NOMO-1 treated with DMSO at 0.1 percent for 48 hours (cell line): Measurements from ENCODE around the gene RNF126.
A peak's percentile ranks its signal among the peaks of the same experiment; 100 is the strongest.

Source experiments
- DNase-seq: peaks from one replicate; lab custom pipeline; 2025; ENCODE audit not compliant: unreplicated experiment; lab: John Stamatoyannopoulos, UW

RNF126 gene

GRCh38 chr19:664913-665443 lies 2.0 kb upstream of the RNF126 start:
- peak; percentile 54 for DNase-seq

DNA sequence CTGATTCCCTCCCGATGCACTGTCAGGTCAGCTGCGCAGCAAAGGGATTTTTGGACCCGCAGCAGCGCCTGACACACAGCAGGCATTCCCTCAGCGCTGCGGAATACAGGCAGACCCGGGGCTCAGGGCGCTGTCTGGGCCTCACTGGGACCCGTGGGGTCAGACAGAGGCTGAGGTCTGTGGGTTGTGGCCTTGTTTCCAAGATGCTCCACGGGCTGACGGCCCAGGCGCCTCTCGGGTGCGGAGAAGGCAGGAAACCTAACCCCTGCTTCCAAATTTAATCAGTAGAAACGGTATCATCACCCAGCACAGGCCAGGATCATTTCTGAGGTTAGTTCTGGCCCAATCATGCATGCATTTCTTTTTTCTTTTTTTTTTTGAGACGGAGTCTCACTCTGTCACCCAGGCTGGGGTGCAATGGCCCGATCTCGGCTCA lies 686 bp upstream of the RNF126 start:
- DNase-seq, result no peak

DNA sequence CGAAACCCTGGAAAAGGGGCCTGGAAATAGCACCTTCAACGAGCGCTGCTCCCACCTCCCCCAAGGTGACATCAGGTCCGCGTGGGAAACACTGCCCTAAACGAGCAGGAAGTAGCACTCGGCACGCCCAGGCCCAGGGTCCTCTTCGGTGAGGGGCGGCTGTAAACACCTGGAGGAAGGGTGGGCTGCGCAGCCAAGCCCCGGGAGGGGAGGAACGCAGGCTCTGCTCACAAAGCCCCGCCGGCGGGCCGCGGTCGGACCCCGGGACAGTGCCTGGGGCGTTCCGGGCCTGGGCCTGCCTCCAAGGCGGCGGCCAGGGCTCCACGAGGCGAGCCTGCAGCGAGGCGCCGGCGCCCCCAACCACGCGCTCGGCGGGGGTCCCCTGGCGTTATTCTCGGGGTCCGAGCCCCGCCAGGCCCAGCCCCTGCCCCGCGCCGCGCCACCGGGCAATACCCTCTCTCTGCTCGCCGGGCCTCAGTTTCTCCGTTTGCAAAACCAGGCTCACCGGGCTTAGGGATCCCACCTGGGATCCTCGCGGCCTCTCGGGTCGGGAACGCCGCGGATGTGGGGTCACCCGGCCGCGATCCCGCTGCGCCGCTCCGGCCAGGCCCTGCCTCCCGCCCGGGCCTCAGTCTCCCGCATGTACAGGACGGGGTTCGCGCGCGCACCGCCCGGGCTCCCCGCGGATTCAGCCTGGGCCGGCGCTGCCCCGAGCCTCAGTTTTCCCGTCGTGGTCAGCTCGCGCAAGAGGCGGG lies 630 bp downstream of the RNF126 start:
- DNase-seq, result peak; percentile 56

DNA sequence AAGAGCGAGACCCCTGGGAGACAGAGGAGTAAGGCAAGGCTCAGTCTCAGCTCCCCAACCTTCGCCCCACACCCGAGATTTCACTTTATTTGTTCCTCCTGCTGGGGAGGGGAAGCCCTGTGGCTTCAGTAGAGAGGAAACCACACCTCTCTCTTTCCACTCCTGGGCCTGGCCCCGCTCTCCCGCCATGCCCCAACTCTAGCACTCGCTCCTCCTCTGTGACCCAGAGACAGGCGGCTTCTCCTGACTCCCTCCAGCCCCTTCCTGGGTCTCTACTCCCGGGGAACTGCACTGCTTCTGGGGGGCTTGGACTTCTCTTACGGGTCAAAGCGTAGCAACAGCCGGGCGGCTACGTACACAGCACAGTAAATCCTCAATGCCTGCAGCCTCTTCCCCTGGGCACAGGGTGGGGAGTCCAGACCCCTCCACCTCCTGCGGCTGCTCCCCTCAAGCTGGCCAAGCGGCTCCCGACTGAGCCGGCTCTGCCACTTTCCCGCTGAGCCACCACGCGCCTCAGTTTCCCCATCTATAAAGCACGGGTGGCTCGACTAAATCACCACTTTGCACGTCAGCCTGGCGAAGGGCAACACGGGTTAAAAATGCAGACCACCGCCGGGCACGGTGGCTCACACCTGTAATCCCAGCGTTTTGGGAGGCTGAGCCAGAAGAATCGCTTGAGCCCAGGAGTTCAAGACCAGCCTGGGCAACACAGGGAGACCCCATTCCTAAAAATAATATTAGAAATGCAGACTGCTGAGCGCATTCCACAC lies 1.4 kb downstream of the RNF126 start:
- DNase-seq, result peak; percentile 53

- no peak for DNase-seq
Observed at GRCh38 chr19:660793-661426, 2.1 kb downstream of the RNF126 start.

- no peak for DNase-seq
Observed at GRCh38 chr19:658916-659839, 3.8 kb downstream of the RNF126 start.

DNA sequence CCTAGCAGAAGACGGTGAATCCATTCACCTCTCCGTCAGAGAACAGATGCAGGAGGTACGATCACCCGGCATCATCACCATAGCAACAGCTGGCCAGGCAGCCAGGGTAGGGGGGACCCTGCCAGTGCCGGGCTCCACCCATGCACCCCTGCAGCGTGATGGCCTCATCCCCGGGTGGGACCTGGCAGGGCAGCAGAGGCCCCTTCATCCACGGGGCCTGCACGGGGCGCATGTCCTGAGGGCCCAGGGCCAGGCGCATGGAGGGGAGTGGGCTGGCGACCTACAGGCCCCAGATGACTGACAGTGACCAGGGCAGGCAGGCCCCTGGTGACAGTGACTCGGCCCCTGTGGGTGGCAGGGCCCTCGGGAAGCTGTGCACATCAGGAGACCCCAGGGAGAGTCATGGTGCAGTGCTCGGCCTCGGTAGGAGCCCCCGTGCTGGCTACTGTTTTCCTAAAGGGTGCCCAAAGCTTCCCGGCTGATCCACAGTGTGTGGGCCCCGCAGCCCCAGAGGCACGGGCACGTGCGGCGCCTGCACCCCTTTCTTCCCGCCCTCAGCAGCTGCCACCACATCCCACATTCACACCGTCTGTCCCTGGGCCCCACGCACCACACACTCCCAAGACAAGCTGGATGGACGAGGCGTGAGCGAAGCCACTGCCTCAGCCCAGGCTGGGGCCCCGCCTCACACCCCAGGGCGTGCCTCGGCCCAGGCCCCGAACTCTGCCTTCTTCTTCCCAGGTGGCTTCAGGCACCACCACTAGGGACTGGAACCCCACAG lies 4.8 kb downstream of the RNF126 start:
- no peak for DNase-seq

DNA sequence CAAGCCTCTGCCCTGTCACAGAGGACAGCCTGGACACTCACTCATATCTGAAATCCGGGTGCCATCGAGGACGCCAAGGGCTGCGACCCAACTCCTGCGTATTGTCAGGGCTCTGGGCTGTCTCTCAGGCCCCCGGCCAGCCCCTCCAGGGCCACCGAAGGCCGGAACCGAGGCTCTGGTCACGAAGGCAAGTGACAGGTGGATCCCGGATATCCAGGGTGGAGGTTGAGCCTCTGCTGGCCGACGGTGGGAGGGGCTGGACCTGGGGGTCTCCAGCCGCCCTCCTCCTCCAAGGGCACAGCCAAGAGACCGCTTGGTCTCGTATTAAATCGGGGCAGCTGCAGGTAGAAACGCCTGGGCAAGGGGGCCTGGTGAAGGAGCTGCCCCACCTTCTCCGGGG lies 5.4 kb downstream of the RNF126 start:
- DNase-seq, result no peak

DNA sequence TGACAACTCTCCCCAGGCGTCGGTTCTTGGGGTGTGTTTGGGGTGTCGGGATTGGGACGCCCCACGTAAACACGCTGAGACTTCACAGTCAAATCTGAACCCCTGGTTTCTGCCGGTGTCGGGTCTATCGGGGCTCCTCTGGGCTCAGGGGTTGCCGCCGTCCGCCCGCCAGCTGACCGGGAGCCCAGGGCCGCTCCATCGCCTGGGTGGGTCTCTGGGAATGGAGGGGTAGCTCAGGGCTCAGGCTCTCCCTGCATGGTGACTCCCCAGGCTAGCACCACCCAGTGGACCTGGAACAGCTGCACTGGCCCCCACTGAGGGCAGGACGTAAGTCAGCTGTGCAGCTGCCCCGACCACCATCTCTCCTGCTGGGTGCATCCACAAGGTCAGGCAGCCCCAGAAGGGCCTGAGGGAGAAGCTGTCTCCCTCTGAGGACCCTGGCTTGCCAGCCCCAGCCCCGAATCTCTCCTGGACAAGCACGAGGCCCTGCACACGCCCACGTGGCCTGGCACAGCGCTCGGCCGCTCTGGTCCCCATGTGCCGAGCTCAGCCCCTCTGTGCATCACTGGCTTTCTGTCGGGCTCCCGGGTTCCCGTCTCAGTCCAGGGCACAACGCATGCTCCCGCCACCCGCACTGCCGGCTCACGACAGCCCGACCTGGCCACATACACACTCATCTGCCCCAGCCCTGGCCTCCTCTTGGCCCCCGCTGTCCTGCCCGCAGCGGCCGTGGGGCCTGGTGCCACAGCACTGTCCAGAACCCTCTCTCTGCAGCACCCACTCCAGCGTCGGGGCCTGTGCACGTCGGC lies 6.1 kb downstream of the RNF126 start:
- no peak for DNase-seq

DNA sequence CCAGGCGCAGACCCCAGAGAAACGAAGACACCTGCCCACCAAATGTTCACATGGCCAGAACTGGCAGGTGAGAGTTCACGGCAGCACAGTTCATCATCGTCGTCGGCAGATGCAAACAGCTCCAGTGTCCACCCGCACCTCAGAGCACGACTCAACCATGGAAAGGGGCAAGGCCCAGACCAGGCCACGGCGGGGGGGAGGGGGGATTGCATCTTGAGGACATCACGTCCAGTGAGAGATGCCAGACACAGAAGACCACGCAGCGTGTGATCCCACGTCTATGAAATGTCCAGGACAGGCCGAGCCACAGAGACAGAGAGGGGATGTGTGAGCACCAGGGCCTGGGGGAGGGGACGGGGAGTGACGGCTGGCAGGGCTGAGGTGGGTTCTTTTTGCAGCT lies 7.3 kb downstream of the RNF126 start:
- DNase-seq, result no peak

DNA sequence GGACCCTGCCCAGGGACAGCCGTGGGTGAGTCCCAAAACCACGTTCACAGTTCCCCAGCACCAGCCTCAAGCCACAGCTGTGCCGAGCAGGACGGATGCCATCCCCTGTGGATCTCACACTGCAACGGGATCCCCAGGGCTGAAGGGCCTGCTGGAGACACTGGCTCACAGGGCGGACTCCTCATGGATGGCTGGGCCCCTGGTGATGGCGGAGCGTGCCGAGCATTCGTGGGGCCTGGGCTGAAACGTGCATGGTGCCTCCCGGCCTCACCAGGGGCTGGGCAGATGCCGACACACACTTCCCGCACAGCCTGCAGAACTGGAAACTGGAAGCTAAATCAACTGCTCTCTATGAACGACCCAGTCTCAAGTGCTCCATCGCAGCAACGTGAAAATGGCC lies 9.6 kb downstream of the RNF126 start:
- DNase-seq, result no peak

- DNase-seq, result no peak
Observed at GRCh38 chr19:652467-653389, 10.3 kb downstream of the RNF126 start.

DNA sequence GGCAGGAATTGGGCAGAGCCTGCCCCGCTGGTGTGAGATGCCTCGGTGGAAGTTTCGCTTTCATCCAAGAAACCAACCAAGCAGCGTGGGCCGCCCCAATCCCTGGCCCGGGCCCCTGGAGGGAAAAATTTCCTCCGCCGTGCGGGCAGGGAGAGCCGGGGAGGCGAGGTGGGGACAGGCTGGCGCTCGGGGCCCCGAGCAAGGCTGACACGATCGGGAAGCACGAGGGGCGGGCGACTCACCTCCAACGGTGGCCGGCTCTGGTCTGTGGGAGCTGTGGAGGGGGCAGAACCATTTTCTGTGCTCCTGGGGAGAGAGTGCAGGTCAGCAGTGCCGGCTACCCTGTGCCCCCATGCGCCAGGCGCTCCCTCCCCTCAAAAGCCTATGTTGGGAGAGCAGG lies 11.0 kb downstream of the RNF126 start:
- no peak for DNase-seq

- no peak for DNase-seq
Observed at GRCh38 chr19:651114-651818, 11.7 kb downstream of the RNF126 start.

DNA sequence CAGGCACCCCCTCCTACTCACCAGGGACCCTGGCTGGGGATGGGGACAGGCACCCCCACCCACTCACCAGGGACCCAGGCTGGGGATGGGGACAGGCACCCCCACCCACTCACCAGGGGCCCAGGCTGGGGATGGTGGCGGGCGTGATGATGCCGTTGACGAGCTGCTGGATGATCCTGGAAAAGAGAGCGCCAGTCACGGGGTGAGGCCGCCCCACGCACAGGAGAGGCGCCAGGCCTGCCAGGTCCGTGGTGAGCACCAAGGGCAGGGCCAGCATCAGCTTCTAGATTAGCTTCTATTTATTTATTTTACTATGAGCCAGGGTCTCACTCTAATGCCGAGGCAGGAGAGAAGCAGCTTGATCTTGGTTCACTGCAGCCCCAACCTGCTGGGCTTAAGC lies 12.9 kb downstream of the RNF126 start:
- DNase-seq, result no peak

GRCh38 chr19:648904-649801 lies 13.9 kb downstream of the RNF126 start:
- no peak for DNase-seq
